Activated CD4-positive, alpha-beta T cell treated with anti-CD3 and anti-CD28 coated beads, Interleukin-10, Interleukin-2, amounts not matched to agents 100 ng/mL and 50 ng/mL, durations not matched to agents 16 hours and 8 hours (primary cell): ENCODE results near the gene ARHGAP31.
"Not testable (repeated sequence)": the region's sequence is repeated elsewhere in the genome, so short reads cannot be mapped to it uniquely, and the experiment has no call there.

Experiments
- DNase-seq: peaks from one replicate; pipeline ENCODE4 v3.0.0-alpha.2; 2020

ARHGAP31 gene

GRCh38 chr3:119294696-119295671 lies 801 bp downstream of the ARHGAP31 start:
- DNase-seq: peak; percentile 64

GRCh38 chr3:119295816-119296726 lies 1.9 kb downstream of the ARHGAP31 start:
- no peak for DNase-seq

- DNase-seq: no peak
Observed at GRCh38 chr3:119296727-119297122, 2.5 kb downstream of the ARHGAP31 start.

- no peak for DNase-seq
Observed at GRCh38 chr3:119297169-119297568, 3.0 kb downstream of the ARHGAP31 start.

GRCh38 chr3:119298565-119298941 lies 4.4 kb downstream of the ARHGAP31 start:
- no peak for DNase-seq

GRCh38 chr3:119300991-119301391 lies 6.8 kb downstream of the ARHGAP31 start:
- no peak for DNase-seq

GRCh38 chr3:119301662-119302061 lies 7.5 kb downstream of the ARHGAP31 start:
- no peak for DNase-seq

GRCh38 chr3:119302697-119303551 lies 8.7 kb downstream of the ARHGAP31 start:
- no peak for DNase-seq

- no peak for DNase-seq
Observed at GRCh38 chr3:119304201-119304713, 10.1 kb downstream of the ARHGAP31 start.

GRCh38 chr3:119305286-119305685 lies 11.1 kb downstream of the ARHGAP31 start:
- DNase-seq: no peak

- DNase-seq: not testable (repeated sequence)
Observed at GRCh38 chr3:119306378-119306777, 12.2 kb downstream of the ARHGAP31 start.

- no peak for DNase-seq
Observed at GRCh38 chr3:119308355-119308754, 14.2 kb downstream of the ARHGAP31 start.

GRCh38 chr3:119309591-119309990 lies 15.4 kb downstream of the ARHGAP31 start:
- no peak for DNase-seq

GRCh38 chr3:119310071-119310470 lies 15.9 kb downstream of the ARHGAP31 start:
- DNase-seq: no peak

GRCh38 chr3:119311081-119311925 lies 17.1 kb downstream of the ARHGAP31 start:
- peak; percentile 28 for DNase-seq

- DNase-seq: no peak
Observed at GRCh38 chr3:119313461-119313860, 19.3 kb downstream of the ARHGAP31 start.

- no peak for DNase-seq
Observed at GRCh38 chr3:119314821-119315220, 20.6 kb downstream of the ARHGAP31 start.

- DNase-seq: no peak
Observed at GRCh38 chr3:119315600-119316312, 21.6 kb downstream of the ARHGAP31 start.

GRCh38 chr3:119316313-119316670 lies 22.1 kb downstream of the ARHGAP31 start:
- no peak for DNase-seq

GRCh38 chr3:119318876-119319275 lies 24.7 kb downstream of the ARHGAP31 start:
- DNase-seq: no peak

GRCh38 chr3:119319311-119319710 lies 25.1 kb downstream of the ARHGAP31 start:
- DNase-seq: no peak
